AG10803 (cell line): Measurements from ENCODE around the gene SART1.

Experiments used
- DNase-seq: peaks from one replicate; pipeline ENCODE4 v3.0.0; 2010; ENCODE audit warnings: low read depth
- H3K4me3 ChIP-seq: 2 replicates; pipeline ENCODE4 v1.5.1; 2011; ENCODE audit warnings: mild to moderate bottlenecking, low read length, control low read depth
- CTCF ChIP-seq: conservative IDR thresholded peaks from 2 replicates; pipeline ENCODE4 v1.5.1; 2011; ENCODE audit warnings: mild to moderate bottlenecking, low read length, control low read depth, inconsistent platforms

Gene SART1

GRCh38 chr11:66002648-66003225 is 41.2 kb downstream of the SART1 start:
- TF ChIP-seq CTCF, result peak; percentile 32
- peak; percentile 44 for DNase-seq
- H3K4me3 ChIP-seq, result peak overlapping the region; percentile 97

- no peak for DNase-seq
- H3K4me3 ChIP-seq, result peak overlapping the region; percentile 97
- TF ChIP-seq CTCF, result no peak
Measured at GRCh38 chr11:66003291-66003690, 41.8 kb downstream of the SART1 start.

- TF ChIP-seq CTCF, result no peak
- no peak for DNase-seq
Measured at GRCh38 chr11:66004186-66004585, 42.7 kb downstream of the SART1 start.

GRCh38 chr11:66006134-66006890 is 44.8 kb downstream of the SART1 start:
- H3K4me3 ChIP-seq, result no peak overlapping the region
- TF ChIP-seq CTCF, result no peak
- no peak for DNase-seq

More at GRCh38 chr11:66004186-66004585, 42.7 kb downstream of the SART1 start:
- no peak overlapping the region for H3K4me3 ChIP-seq

GRCh38 chr11:66006891-66007176 is 45.3 kb downstream of the SART1 start:
- no peak overlapping the region for H3K4me3 ChIP-seq
- DNase-seq, result no peak
- no peak for TF ChIP-seq CTCF

DNA sequence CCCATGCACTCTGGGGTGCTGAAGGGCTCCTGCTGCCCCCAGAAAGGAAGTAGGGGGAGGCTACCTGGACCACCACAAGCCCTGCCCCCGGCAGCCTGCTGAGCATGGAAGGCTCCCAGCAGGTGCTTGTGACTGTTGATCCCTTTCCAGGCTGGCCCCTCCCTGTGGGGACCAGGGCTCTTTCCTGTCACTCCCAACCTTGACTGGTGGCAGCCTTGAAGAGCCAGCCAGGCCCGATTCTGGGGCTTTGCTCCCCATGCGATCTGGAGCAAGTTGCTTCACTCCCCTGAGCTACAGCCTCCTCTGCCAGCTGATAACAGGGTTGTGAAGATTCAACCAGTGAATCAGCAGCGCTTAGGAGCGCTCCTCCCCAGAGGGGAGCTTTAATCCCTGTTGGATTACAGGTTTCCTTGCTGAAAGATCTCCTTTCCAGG is 45.7 kb downstream of the SART1 start:
- TF ChIP-seq CTCF, result no peak
- no peak for DNase-seq
- H3K4me3 ChIP-seq, result no peak overlapping the region

- TF ChIP-seq CTCF, result no peak
- no peak for DNase-seq
- no peak overlapping the region for H3K4me3 ChIP-seq
Measured at GRCh38 chr11:66008095-66008467, 46.5 kb downstream of the SART1 start.
